Gastrocnemius medialis (tissue), 4 donors: ENCODE measurements around the gene CDCA4. TPM values are rescaled to one million over a fixed set of nuclear protein-coding genes. Genes with fewer than 3 reads are reported as not detected.
A peak's percentile ranks its signal among the peaks of the same experiment; 100 is the strongest.

ENCODE experiments used
- ATAC-seq, 2 donors: fragments of 150-250 bp; one replicate each; pipeline ENCODE4 v1.9.1; 2016
- DNase-seq, 2 donors: peaks; one replicate each; pipeline ENCODE4 v3.0.0-alpha.2; 2019
- H3K27ac ChIP-seq, 4 donors: fragments of 200-600 bp; sonication (generic); 1 replicate in 1 of 4; 2 replicates in 3 of 4; pipeline ENCODE4 v1.5.1; 2016 to 2018; ENCODE audit warnings: mild to moderate bottlenecking in 2 of 4, moderate library complexity in 1 of 4
- H3K27me3 ChIP-seq, 3 donors: fragments of 200-600 bp; sonication (generic) in 2 of 3; 1 replicate in 1 of 3; 2 replicates in 2 of 3; pipeline versions ENCODE4 v1.5.1 to v1.6.0; 2016 to 2019; ENCODE audit warnings: mild to moderate bottlenecking in 1 of 3, moderate library complexity in 1 of 3
- H3K36me3 ChIP-seq, 2 donors: fragments of 200-600 bp; sonication (generic) in 1 of 2; one replicate each; pipeline ENCODE4 v1.5.1; 2017 to 2018
- H3K4me1 ChIP-seq, 2 donors: fragments of 200-600 bp; sonication (generic) in 1 of 2; one replicate each; pipeline ENCODE4 v1.5.1; 2016 to 2017; ENCODE audit warnings: mild to moderate bottlenecking in 2 of 2
- H3K4me3 ChIP-seq, 4 donors: fragments of 200-600 bp; sonication (generic) in 3 of 4; 1 replicate in 1 of 4; 2 replicates in 3 of 4; pipeline ENCODE4 v1.5.1; 2016 to 2019; ENCODE audit warnings: mild to moderate bottlenecking in 2 of 4
- H3K9me3 ChIP-seq, 3 donors: fragments of 200-600 bp; sonication (generic) in 2 of 3; 1 replicate in 1 of 3; 2 replicates in 2 of 3; pipeline ENCODE4 v1.5.1; 2016 to 2019
- POLR2A ChIP-seq, 2 donors: fragments of 450-650 bp; IDR thresholded peaks; one replicate each; pipeline ENCODE4 v1.6.1; 2017; ENCODE audit warnings: antibody characterized with exemption in 2 of 2, mild to moderate bottlenecking in 2 of 2, moderate library complexity in 2 of 2
- in situ Hi-C, 4 donors: fragments of 200-750 bp; cut with MboI; loops; one replicate each; pipeline versions ENCODE4 v1.15.0 to v1.8.0; 2017; ENCODE audit warnings: low sequenced_read_pairs in 4 of 4
- intact Hi-C: fragments of 100-400 bp; cut with DNase I; formaldehyde crosslinking; loops from one replicate; pipeline ENCODE4 v1.15.1; 2023; ENCODE audit warnings: low total_unique reads
- total RNA-seq, 4 donors: library from RNA; depleted of rRNA; stranded (reverse); fragments of >200 nt; gene quantifications; one replicate each; pipeline versions ENCODE4 v1.1.0 to v1.2.3, GENCODE V29; 2016
- TF ChIP-seq, protein P1 (sequence below), 5 experiments: fragments of 450-650 bp in 3 of 5; fragments of 200-600 bp in 2 of 5; sonication (generic) in 2 of 5; IDR thresholded peaks in 4 of 5; conservative IDR thresholded peaks in 1 of 5; 1 replicate in 4 of 5; 2 replicates in 1 of 5; pipeline ENCODE4 v1.5.1; 2016 to 2019; ENCODE audit warnings: antibody characterized with exemption in 5 of 5, mild to moderate bottlenecking in 3 of 5, moderate library complexity in 3 of 5

CDCA4 gene
- total RNA-seq, 4 donors from 2014 or later = 0.71 to 2.2 (median 1.8) TPM

DNA sequence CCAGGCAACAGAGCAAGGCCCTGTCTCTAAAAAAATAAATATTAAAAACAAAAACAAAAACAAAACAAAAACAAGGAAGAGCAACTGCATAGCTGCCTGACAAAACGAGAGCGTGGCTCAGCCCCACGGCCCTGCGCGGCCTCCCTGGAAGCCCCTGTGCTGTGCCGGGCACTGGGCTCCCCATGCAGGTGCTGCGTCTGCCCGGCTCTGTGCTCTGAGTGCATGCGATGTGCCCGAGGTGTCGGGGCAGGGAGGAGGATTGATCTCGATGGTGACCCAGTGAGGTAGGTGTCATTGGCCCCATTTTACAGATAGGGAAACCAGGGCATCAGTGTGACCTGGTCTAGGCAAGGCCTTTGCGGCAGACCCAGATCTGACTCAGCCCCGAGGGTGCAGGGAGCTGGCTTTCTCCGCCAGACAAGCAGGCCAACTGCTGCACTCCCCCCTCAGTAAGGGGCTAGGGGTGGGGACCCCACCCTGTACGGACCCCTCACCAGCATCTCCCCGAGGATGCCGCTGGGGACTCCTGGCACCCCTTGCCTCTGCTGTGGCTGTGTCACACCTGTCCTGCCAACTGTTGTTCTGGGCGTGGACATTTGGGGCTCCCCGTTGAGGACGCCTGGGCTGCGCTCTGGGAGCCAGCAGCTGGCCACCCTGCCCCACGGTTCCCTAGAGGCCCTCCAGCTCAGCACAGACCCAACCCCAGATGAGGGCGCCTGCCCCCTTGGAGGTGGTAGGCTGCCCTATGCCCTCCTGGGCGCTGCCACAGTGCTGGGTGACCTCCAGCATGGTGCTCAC lies 29.1 kb upstream of the CDCA4 start:
- TF ChIP-seq POLR2A (IDR thresholded peaks at IDR 0.05) = no peak
- TF ChIP-seq, protein P1, sequence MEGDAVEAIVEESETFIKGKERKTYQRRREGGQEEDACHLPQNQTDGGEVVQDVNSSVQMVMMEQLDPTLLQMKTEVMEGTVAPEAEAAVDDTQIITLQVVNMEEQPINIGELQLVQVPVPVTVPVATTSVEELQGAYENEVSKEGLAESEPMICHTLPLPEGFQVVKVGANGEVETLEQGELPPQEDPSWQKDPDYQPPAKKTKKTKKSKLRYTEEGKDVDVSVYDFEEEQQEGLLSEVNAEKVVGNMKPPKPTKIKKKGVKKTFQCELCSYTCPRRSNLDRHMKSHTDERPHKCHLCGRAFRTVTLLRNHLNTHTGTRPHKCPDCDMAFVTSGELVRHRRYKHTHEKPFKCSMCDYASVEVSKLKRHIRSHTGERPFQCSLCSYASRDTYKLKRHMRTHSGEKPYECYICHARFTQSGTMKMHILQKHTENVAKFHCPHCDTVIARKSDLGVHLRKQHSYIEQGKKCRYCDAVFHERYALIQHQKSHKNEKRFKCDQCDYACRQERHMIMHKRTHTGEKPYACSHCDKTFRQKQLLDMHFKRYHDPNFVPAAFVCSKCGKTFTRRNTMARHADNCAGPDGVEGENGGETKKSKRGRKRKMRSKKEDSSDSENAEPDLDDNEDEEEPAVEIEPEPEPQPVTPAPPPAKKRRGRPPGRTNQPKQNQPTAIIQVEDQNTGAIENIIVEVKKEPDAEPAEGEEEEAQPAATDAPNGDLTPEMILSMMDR (IDR thresholded peaks at IDR 0.05 in 4 of 5, conservative IDR thresholded peaks at IDR 0.05 in 1 of 5) = no peak
- intact Hi-C loops = loop anchor here (5.0 kb wide), 1 partner anchor 38 kb away; no protein-coding TSS in a partner anchor

DNA sequence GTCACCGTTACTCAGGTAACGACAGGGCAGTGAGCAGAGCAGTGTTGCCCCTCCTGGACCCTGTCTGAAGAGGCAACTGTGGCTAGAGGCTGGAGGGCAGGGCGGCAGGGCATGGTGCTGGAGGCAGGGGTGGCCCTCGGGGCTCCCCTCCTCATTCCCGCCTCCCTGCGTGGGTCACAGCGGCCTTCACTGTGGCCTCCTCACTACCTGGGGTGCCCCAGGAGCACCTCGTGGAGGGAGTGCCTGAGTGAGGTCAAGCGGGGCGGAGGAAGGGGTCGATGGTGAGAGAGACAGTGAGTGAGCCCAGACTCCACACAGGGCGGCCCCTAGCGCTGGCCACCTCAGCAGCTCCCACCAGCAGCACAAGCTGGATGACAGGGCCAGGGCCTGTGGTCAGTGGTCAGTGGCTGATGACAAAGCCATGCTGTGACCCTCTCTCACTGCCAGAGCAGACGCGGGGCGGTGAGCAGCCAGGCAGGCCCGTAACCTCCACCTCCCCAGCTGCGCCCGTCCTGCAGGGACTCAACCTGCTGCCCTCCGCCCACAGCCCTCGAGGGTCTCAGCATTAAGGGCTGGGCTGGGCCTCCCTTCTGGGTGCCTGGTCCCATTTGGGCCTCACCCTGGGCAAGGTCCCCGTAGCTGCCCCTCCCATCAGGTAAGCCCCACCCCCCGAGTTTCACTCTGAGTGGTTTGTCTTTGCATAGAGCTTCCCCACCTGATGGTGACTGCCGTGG lies 26.6 kb upstream of the CDCA4 start:
- H3K27me3 ChIP-seq = peaks cover 0 to 5% (median 0%) of the 10 kb centered on the region in 3 donors
- TF ChIP-seq POLR2A (IDR thresholded peaks at IDR 0.05) = no peak
- TF ChIP-seq, protein P1 (IDR thresholded peaks at IDR 0.05 in 4 of 5, conservative IDR thresholded peaks at IDR 0.05 in 1 of 5) = no peak

More for the DNA sequence above, 29.1 kb upstream of the CDCA4 start:
- no peak overlapping the region for H3K27ac ChIP-seq
- H3K4me3 ChIP-seq = no peak overlapping the region
- ATAC-seq (no peak), DNase-seq (no peak)
- in situ Hi-C loops = loop anchor here in 3 of 4 donors (5.0 kb wide), 1 partner anchor 78 kb away; no protein-coding TSS in a partner anchor
- no peaks in the 10 kb centered on the region for H3K9me3 ChIP-seq
- H3K27me3 ChIP-seq = peaks cover 0 to under 1% (median 0%) of the 10 kb centered on the region in 3 donors
- no peaks in the 10 kb centered on the region for H3K4me1 ChIP-seq
- H3K36me3 ChIP-seq = no peaks in the 10 kb centered on the region

DNA sequence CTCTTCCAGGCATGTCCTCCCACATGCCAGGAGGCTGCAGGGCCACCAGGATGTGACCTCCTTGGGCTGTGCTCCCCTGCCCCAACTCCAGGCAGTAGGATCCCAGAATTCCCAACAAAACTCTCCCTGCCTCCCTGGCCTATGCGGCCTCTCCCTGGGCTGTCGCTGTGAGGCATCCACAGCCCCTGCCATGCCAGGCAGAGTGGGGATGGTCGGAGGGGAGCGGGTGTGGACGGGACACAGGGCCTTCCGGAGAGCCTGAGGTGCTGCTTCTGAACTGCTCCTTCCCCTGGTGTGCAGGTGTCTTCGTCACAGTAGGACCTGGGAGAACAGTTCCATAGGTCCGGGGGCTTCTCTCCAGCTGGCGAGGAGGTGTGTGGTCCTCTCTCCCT lies 26.0 kb upstream of the CDCA4 start:
- Histone ChIP-seq H3K4me1 (no peaks in the 10 kb centered on the region), H3K27ac (no peak overlapping the region), H3K27me3 (peaks cover 0 to 5% (median 0%) of the 10 kb centered on the region in 3 donors), H3K9me3 (no peaks in the 10 kb centered on the region), H3K4me3 (no peak overlapping the region), H3K36me3 (no peaks in the 10 kb centered on the region)
- ATAC-seq = no peak
- no peak for TF ChIP-seq POLR2A (IDR thresholded peaks at IDR 0.05)
- TF ChIP-seq, protein P1 (IDR thresholded peaks at IDR 0.05 in 4 of 5, conservative IDR thresholded peaks at IDR 0.05 in 1 of 5) = no peak
- in situ Hi-C loops (loop anchor here in 3 of 4 donors (5.0 kb wide), 1 partner anchor 75 kb away; no protein-coding TSS in a partner anchor), intact Hi-C loops (loop anchor here (5.0 kb wide), 1 partner anchor 35 kb away; no protein-coding TSS in a partner anchor)
- DNase-seq = no peak

More for the DNA sequence above, 26.6 kb upstream of the CDCA4 start:
- no peaks in the 10 kb centered on the region for H3K36me3 ChIP-seq
- no peaks in the 10 kb centered on the region for H3K9me3 ChIP-seq
- no peaks in the 10 kb centered on the region for H3K4me1 ChIP-seq
- ATAC-seq = no peak
- in situ Hi-C loops = loop anchor here in 3 of 4 donors (5.0 kb wide), 1 partner anchor 75 kb away; no protein-coding TSS in a partner anchor
- no peak overlapping the region for H3K4me3 ChIP-seq
- intact Hi-C loops = loop anchor here (5.0 kb wide), 1 partner anchor 35 kb away; no protein-coding TSS in a partner anchor
- no peak for DNase-seq
- no peak overlapping the region for H3K27ac ChIP-seq

DNA sequence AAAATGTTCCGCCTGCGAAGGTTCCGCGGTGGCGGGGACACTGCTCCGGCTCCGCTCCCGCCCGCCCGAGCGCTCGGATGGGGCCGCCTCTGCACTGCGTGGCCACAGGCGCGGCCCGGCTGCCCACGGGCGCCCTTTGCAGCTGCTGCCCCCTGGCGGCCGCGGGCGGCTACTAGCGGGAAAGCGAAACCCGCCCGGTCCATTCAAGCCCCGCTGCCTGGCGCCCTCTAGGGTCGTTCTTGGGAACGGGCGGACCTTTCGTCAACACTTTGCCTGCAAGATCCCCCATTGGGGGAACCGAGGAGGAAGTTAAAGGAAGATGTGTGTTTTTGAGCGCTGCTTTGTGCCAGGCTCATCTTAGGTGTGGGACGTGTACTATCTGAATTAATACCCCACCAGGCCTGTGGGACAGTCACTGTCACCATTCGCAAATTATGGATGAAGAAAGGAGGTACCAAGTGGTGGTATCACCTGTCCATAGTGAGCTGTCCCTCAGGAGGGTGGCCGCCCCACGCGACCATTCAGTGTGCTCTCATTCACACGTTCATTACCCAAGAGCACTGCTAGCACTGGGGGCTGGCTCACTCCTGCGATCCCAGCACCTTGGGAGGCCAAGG lies 24.9 kb upstream of the CDCA4 start:
- TF ChIP-seq, protein P1 (IDR thresholded peaks at IDR 0.05 in 4 of 5, conservative IDR thresholded peaks at IDR 0.05 in 1 of 5) = peak; percentile 97 to 100 (median 100)
- no peak for TF ChIP-seq POLR2A (IDR thresholded peaks at IDR 0.05)
- Histone ChIP-seq H3K27ac (no peak overlapping the region), H3K27me3 (peaks cover 0 to 5% (median 0%) of the 10 kb centered on the region in 3 donors), H3K36me3 (no peaks in the 10 kb centered on the region), H3K4me1 (no peaks in the 10 kb centered on the region), H3K9me3 (no peaks in the 10 kb centered on the region), H3K4me3 (no peak overlapping the region)
- in situ Hi-C loops = loop anchor here in 3 of 4 donors (5.0 kb wide), 1 partner anchor 74 kb away; no protein-coding TSS in a partner anchor
- ATAC-seq (peak; percentile 86 to 92), DNase-seq (peak; percentile 65 to 76)
- intact Hi-C loops = loop anchor here (1.0 to 5.0 kb wide), 3 partner anchors 25 to 70 kb away; partner anchors contain the start of gene CDCA4
